ENCODE data around the gene PRSS36. TPM values are rescaled to one million over a fixed set of nuclear protein-coding genes. Genes with fewer than 3 reads are reported as not detected.

PRSS36 gene
- total RNA-seq, 1 experiment from 2014 or later, result 1.6 TPM

DNA sequence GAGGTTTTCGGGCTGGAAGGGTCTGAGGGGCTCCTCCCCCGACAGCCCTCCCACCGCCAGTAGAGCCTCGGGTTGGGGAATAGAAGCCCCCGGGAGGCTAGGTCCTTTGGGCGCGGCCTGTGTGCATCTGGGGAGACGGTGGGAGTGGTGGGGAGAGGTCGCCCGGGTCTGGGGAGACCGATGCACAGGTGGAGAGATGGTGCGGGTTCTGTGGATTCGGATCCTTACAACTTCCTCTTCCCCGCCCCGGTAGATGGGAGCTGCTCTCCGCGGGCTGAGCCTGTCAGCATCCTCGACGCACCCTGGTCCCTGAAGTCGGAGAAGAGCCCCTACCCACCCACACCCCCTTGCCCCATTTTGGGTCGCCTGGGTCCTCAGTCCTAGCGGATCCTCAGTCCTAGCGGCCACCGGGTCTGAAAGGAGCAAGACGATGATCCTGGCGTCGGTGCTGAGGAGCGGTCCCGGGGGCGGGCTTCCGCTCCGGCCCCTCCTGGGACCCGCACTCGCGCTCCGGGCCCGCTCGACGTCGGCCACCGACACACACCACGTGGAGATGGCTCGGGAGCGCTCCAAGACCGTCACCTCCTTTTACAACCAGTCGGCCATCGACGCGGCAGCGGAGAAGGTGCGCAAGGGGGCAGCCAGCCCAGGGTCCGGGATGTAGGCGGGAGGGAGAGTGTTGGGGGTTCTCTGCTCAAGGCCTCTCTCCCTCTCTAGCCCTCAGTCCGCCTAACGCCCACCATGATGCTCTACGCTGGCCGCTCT, 40.9 kb downstream of the PRSS36 start:
- H3K27me3 ChIP-seq (replicated peaks; ENCODE audit: control insufficient read depth, insufficient read depth, low read length), result no peaks in the 10 kb centered on the region
- peak overlapping the region; percentile 97 for H3K4me3 ChIP-seq (ENCODE audit: low read depth, low read length)
- Mint-ChIP-seq H3K36me3 (ENCODE audit: insufficient read depth, unreplicated experiment) (peaks cover 13% of the 10 kb centered on the region), H3K27ac (ENCODE audit: unreplicated experiment) (peak overlapping the region; percentile 59), H3K9me3 (ENCODE audit: unreplicated experiment) (no peaks in the 10 kb centered on the region), H3K27me3 (ENCODE audit: insufficient read depth, unreplicated experiment) (no peaks in the 10 kb centered on the region), H3K4me1 (ENCODE audit: low read depth, unreplicated experiment) (peaks cover 12% of the 10 kb centered on the region), H3K4me3 (ENCODE audit: unreplicated experiment) (peak overlapping the region; percentile 79)
- ChIA-PET CTCF (no interaction called here), POLR2A (no interaction called here)
- TF ChIP-seq, protein P1, sequence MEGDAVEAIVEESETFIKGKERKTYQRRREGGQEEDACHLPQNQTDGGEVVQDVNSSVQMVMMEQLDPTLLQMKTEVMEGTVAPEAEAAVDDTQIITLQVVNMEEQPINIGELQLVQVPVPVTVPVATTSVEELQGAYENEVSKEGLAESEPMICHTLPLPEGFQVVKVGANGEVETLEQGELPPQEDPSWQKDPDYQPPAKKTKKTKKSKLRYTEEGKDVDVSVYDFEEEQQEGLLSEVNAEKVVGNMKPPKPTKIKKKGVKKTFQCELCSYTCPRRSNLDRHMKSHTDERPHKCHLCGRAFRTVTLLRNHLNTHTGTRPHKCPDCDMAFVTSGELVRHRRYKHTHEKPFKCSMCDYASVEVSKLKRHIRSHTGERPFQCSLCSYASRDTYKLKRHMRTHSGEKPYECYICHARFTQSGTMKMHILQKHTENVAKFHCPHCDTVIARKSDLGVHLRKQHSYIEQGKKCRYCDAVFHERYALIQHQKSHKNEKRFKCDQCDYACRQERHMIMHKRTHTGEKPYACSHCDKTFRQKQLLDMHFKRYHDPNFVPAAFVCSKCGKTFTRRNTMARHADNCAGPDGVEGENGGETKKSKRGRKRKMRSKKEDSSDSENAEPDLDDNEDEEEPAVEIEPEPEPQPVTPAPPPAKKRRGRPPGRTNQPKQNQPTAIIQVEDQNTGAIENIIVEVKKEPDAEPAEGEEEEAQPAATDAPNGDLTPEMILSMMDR (IDR thresholded peaks at IDR 0.05; ENCODE audit: insufficient read depth in 1 of 2, low read depth in 1 of 2, low read length in 1 of 2, severe bottlenecking in 1 of 2, unreplicated experiment in 1 of 2), result no peak
- BruUV-seq (replicated peaks), result TSS peak; percentile 29
- no peaks in the 10 kb centered on the region for H3K36me3 ChIP-seq (ENCODE audit: control insufficient read depth, insufficient read depth, low read length)
- intact Hi-C loops (cut with micrococcal nuclease; ENCODE audit: unreplicated experiment), result loop anchor here (5.0 kb wide), 1 partner anchor 33 kb away; no protein-coding TSS in a partner anchor
- no peaks in the 10 kb centered on the region for H3K9me3 ChIP-seq
- DNase-seq, result no peak
- H3K4me1 ChIP-seq, result peaks cover 8% of the 10 kb centered on the region

DNA sequence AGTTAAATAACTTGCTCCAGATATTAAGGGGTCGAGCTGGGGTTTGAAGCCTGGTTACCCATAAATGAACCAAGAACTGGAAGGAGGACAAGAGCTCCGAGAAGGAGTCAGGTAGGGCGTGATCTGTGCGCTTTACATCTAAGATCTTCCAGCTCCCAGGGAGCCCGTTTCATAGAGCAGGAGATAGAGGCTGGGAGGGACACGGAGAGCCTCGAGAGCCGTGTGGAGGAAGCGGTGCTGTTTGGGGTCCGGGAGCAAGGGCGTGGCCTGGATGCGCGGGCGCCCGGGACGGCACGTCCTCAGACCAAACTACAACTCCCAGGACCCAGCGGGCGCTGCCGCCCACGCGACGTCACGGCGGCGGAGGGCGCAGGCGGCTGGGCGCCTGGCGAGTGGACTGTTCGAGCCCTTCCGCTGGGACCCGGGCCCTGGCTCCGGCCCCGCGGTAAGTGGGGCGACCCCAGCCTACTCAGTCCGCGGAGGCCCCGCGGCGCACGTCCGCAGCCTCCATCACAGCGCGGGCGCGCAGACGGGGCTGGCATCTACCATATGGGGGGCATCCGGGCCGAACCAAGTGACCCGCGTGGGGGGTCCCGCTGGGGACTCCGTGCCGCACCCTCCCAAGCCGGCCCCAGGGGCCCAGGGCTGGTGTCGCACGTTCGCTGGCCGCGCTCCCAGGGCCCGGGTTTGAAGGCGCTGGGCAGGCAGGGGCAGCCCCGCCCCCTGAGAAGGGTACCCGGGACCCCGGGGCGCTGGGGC, 41.7 kb downstream of the PRSS36 start, which contains the start of gene BCKDK:
BCKDK (plus strand) TSS at position 352 of the 759 bp plus-strand sequence. CDS start 838 bp downstream, outside the sequence.
- H3K4me1 ChIP-seq, result peaks cover under 1% of the 10 kb centered on the region
- H3K36me3 ChIP-seq (ENCODE audit: control insufficient read depth, insufficient read depth, low read length), result no peaks in the 10 kb centered on the region
- ChIA-PET POLR2A (no interaction called here), CTCF (interaction anchor here (0.5 kb wide), 1 partner anchor 26 kb away, joined by 3 read pairs; no protein-coding TSS in a partner anchor)
- intact Hi-C loops (cut with micrococcal nuclease; ENCODE audit: unreplicated experiment), result loop anchor here (5.0 kb wide), 1 partner anchor 34 kb away; no protein-coding TSS in a partner anchor
- peak within 1 kb of the TSS; percentile 73 for H3K27ac Mint-ChIP-seq (ENCODE audit: unreplicated experiment)
- H3K4me1 Mint-ChIP-seq (ENCODE audit: low read depth, unreplicated experiment), result peaks cover 6% of the 10 kb centered on the region
- TF ChIP-seq, protein P1 (IDR thresholded peaks at IDR 0.05; ENCODE audit: insufficient read depth in 1 of 2, low read depth in 1 of 2, low read length in 1 of 2, severe bottlenecking in 1 of 2, unreplicated experiment in 1 of 2), result no peak
- peaks cover 7% of the 10 kb centered on the region for H3K9me3 Mint-ChIP-seq (ENCODE audit: unreplicated experiment)
- peak within 1 kb of the TSS; percentile 79 for H3K4me3 Mint-ChIP-seq (ENCODE audit: unreplicated experiment)
- BruUV-seq (replicated peaks), result no TSS peak
- H3K4me3 ChIP-seq (ENCODE audit: low read depth, low read length), result peak within 1 kb of the TSS; percentile 97
- H3K9me3 ChIP-seq, result no peaks in the 10 kb centered on the region
- peaks cover 13% of the 10 kb centered on the region for H3K36me3 Mint-ChIP-seq (ENCODE audit: insufficient read depth, unreplicated experiment)
- DNase-seq, result peak; percentile 64 to 75
- no peaks in the 10 kb centered on the region for H3K27me3 ChIP-seq (replicated peaks; ENCODE audit: control insufficient read depth, insufficient read depth, low read length)
- no peaks in the 10 kb centered on the region for H3K27me3 Mint-ChIP-seq (ENCODE audit: insufficient read depth, unreplicated experiment)

DNA sequence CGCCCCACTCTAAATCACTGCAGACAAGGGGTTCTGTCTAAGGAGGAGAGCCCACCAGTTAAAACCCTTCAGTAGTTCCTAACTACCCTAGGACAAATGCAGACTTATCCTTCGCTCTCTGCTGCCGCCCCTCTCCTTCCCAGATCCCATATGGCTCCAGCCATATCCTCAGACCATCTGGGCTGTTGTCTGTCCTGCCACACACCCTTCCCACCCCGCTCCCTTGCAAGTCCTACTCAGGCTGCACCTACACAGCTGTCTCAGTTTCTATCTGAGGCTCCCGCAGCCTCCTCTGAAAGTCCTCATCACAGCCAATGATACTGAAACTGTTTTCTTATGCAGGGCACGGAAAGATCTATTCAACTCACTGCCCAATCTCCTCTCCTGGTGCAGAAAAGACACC, 42.4 kb downstream of the PRSS36 start:
- Histone ChIP-seq H3K4me1 (no peaks in the 10 kb centered on the region), H3K36me3 (ENCODE audit: control insufficient read depth, insufficient read depth, low read length) (no peaks in the 10 kb centered on the region), H3K4me3 (ENCODE audit: low read depth, low read length) (peak overlapping the region; percentile 97; the same call in 1 of the 2 replicates), H3K27me3 (replicated peaks; ENCODE audit: control insufficient read depth, insufficient read depth, low read length) (no peaks in the 10 kb centered on the region), H3K9me3 (no peaks in the 10 kb centered on the region)
- TF ChIP-seq, protein P1 (IDR thresholded peaks at IDR 0.05; ENCODE audit: insufficient read depth in 1 of 2, low read depth in 1 of 2, low read length in 1 of 2, severe bottlenecking in 1 of 2, unreplicated experiment in 1 of 2), result no peak
- Mint-ChIP-seq H3K9me3 (ENCODE audit: unreplicated experiment) (peaks cover 9% of the 10 kb centered on the region), H3K27me3 (ENCODE audit: insufficient read depth, unreplicated experiment) (no peaks in the 10 kb centered on the region), H3K4me1 (ENCODE audit: low read depth, unreplicated experiment) (peaks cover 6% of the 10 kb centered on the region), H3K4me3 (ENCODE audit: unreplicated experiment) (peak overlapping the region; percentile 79), H3K36me3 (ENCODE audit: insufficient read depth, unreplicated experiment) (peaks cover 13% of the 10 kb centered on the region), H3K27ac (ENCODE audit: unreplicated experiment) (no peak overlapping the region)
- POLR2A ChIA-PET, result no interaction called here
- CTCF ChIA-PET, result interaction anchor here (0.5 kb wide), 1 partner anchor 27 kb away, joined by 3 read pairs; no protein-coding TSS in a partner anchor
- no TSS peak for BruUV-seq (replicated peaks)
- intact Hi-C loops (cut with micrococcal nuclease; ENCODE audit: unreplicated experiment), result loop anchor here (5.0 kb wide), 1 partner anchor 35 kb away; no protein-coding TSS in a partner anchor
- DNase-seq, result no peak

Measured in Caco-2 (cell line).